HG03354 (cell line): ENCODE measurements around the gene OR12D1.
"Not testable (repeated sequence)": the region's sequence is repeated elsewhere in the genome, so short reads cannot be mapped to it uniquely, and the experiment has no call there.

Experiments used
- ATAC-seq: cut with Tn5 transposase; IDR thresholded peaks from one replicate; pipeline ENCODE4 v1.9.1; 2021; ENCODE audit warnings: mild to moderate bottlenecking; ENCODE audit not compliant: unreplicated experiment, poor library complexity, severe bottlenecking

The OR12D1 gene

DNA sequence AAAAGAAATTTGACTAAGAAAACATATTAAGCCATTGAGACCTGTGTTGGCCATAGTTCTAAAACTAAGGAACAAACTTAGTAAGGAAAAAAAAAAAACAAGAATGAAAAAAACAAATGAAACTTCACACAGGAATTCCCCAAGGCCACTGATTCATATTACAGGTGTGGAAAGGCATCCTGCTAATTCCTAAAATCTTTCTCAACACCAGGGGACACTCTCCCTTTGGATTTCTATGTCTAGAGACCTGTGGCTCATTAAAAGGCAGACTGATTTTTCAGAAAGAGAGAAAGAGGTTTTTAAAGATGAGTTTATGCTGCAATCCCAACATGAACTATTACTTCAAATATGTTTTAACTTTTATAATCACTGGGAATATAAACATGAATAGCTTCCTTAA, at the start of gene OR12D1:
Gene OR12D1 (plus strand): TSS at position 341 of the 400 bp plus-strand sequence.
- no peak for ATAC-seq

DNA sequence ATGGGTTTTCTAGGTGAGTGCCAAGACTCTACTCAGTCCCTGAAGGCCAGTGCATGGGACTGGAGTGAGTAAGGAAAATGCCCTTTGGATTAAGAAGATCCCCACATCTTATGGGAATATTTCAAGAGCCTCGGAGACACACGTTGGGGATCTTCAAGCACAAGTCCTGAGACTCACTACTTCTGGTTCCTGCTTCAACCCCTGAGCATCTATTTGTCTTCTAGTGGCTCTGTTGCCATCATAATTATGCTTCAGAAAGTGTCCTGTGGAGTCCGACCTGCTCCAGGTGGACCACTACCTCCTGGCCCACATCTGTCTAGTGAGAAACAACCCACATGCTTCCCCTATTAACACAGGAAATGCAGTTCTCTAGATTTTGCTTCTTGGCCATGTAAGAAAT, 46.0 kb upstream of the OR12D1 start, which contains the start of gene OR5V1:
Gene OR5V1 (minus strand): TSS at position 101 of the 400 bp plus-strand sequence. CDS start 12,670 bp downstream, outside the sequence.
- ATAC-seq: no peak

DNA sequence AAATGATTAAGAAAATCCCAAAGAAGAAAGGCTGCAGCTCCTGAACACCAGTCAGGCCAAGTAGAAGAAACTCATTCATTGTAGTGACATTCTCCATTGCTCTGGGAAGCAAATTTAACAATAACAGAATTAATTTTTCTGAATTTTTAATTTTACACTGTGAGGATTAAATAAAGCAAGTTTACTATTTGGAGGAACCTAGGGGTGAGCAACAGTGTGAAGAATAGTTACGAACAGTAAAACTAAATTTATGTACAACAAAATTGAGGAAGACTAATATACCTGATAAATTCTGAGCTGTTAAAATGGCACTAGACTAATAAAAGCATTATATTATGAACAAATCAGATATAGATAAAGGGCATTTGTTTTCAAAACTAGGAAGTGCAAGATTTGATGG, 39.5 kb upstream of the OR12D1 start, which contains the start of gene OR12D3:
Gene OR12D3 (minus strand): TSS at position 101 of the 400 bp plus-strand sequence. CDS start 4 bp downstream, at position 97.
- ATAC-seq: no peak

- no peak for ATAC-seq
Measured at GRCh38 chr6:29376003-29376402, 38.7 kb upstream of the OR12D1 start.

- no peak for ATAC-seq
Measured at GRCh38 chr6:29388533-29388932, 26.2 kb upstream of the OR12D1 start.

DNA sequence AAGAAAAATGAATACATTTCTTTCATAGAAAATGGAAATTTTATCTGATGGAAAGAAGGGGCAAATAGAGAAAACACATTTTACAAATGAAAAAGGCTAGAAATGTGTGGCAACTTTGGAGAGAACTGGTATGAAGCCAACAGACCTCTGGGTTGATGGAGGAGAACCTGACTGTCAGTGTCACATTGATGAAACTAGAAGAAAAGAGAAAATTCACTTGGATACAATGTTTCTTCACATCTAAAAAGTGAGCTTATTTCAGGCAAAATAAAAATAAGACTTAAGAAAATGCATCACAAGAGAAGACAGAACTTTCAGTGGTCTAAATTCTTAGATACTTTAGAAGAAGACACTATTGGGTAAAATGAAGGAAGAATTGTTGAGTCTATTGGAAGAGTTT, 19.4 kb upstream of the OR12D1 start, which contains the start of gene OR12D2:
Gene OR12D2 (plus strand): TSS at position 301 of the 400 bp plus-strand sequence. CDS start 1,069 bp downstream, outside the sequence.
- ATAC-seq: no peak

GRCh38 chr6:29399525-29399924, 15.2 kb upstream of the OR12D1 start:
- ATAC-seq: no peak

DNA sequence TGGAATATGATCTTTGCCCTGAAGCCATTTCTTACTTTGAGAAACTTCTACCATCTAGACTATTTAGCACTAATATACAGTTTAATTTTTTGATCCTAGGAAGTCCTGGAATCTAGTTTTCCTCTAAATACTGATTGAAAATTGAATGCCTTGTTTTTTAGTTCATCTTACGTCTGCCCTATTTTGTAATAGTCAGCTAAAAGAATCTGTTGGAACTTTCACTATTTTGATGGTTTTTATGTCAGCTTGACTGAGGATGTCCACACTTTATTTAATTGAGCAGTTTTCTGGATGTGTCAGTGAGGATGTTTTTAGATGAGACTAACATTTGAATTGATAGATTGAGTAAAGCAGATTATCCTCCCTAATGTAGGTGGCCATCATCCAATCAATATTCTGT, 10.9 kb upstream of the OR12D1 start:
- ATAC-seq: no peak

DNA sequence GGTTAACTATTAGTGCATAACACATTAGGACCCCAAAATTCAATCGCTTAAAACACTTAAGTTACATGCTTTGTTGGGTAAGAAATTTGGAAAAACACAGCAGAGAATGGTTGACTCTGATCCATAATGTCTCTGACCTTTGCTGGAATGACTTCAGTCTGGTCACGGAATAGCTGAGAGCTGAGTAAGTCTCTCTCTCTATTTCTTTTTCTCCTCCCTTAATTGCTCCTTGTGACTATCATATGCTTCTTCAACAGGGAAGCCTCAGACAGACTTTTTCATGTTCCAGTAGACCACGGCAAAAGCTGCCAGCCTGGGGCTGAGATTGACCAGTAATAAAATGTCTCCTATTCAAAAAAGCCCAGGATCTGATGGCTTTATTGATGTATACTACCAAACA, 4.8 kb downstream of the OR12D1 start:
- ATAC-seq: no peak

- no peak for ATAC-seq
Measured at GRCh38 chr6:29424168-29424567, 9.4 kb downstream of the OR12D1 start.

GRCh38 chr6:29424575-29424974, 9.8 kb downstream of the OR12D1 start:
- ATAC-seq: no peak

DNA sequence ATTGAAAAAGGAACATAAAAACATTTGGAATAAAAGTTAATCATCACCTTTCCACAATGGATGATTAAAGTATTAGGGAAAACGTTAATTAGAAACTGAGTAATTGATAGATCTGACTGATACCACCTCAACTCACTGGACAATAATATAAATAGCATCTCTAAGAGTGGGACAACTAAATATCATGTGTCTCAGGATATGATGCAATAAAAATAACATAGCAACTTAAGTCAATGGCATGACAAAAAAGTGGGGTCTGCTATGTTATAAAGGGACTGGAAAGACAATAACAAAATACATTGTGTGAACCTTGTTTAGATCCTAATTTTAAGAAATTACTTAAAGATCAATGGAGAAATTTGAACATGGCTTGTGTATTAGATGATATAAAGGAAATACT, 10.3 kb downstream of the OR12D1 start:
- no peak for ATAC-seq

DNA sequence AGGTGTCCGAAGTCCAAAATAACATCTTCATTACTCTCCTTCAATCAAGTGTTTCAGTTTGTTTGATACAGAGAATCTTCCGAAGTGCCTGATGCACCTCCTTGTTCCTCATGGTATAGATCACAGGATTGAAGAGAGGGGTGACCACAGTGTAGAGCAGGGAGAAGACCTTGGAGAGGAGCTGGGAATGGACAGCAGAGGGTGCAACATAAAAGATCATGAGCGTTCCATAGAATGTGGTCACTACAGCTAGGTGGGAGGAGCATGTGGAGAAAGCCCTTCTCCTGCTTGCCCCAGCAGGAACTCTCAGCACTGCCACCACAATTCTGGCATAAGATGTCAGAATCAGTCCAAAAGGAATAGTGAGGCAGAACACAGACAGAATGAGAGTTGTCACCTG, 11.9 kb downstream of the OR12D1 start:
- ATAC-seq: no peak

- ATAC-seq: not testable (repeated sequence)
Measured at GRCh38 chr6:29436730-29437129, 22.0 kb downstream of the OR12D1 start.

DNA sequence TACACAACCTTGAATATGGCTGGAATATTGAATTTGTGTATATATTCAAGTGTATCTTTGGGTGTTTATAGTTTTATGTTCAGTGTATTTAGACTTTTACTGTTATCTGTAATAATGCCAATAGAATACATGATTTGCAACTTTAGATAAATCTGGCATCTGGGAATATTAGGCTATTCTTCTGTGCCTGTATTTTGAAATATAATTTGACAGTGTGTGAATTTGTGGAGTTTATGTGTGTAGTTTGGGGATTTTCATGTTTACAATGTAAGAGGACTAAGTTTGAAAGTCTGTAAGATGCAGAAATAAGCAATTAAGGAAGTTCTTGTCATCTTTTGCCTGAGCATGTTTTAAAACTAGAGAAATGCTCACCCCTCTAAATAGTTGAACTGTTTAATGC, 24.3 kb downstream of the OR12D1 start, which contains the start of gene OR10C1:
Gene OR10C1 (plus strand): TSS at position 301 of the 400 bp plus-strand sequence. CDS start 710 bp downstream, outside the sequence.
- ATAC-seq: no peak

DNA sequence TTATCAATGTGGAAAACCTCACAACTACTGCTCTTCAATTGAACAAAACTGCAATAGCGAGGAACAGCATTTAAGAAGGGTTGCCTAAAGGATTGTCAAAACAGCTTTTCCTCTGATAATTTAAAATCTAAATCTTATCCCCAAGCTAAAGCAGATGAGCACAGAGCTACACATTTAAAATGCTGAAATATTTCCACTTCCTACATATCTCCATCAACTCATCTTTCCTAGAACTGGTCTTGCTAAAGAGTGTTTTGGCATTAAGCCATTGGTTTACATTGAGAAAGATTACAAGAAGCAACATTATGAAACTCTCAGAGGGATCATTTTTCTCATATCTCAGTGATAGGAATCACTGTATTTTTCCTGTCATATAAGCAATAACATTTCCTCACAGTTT, 28.0 kb downstream of the OR12D1 start:
- no peak for ATAC-seq

- ATAC-seq: not testable (repeated sequence)
Measured at GRCh38 chr6:29444031-29444430, 29.3 kb downstream of the OR12D1 start.

- no peak for ATAC-seq
Measured at GRCh38 chr6:29447670-29448069, 32.9 kb downstream of the OR12D1 start.

GRCh38 chr6:29451471-29452193, 36.9 kb downstream of the OR12D1 start:
- no peak for ATAC-seq

- no peak for ATAC-seq
Measured at GRCh38 chr6:29456971-29457370, 42.2 kb downstream of the OR12D1 start, which contains the start of the genes OR11A1 and OR2H1. OR11A1 (minus strand) TSS chr6:29457071; CDS start chr6:29427641, 29,430 bp downstream. OR2H1 (plus strand) TSS chr6:29457155; CDS start chr6:29461770, 4,615 bp downstream.
